ENCODE results near the gene RPUSD3.

Gene RPUSD3

DNA sequence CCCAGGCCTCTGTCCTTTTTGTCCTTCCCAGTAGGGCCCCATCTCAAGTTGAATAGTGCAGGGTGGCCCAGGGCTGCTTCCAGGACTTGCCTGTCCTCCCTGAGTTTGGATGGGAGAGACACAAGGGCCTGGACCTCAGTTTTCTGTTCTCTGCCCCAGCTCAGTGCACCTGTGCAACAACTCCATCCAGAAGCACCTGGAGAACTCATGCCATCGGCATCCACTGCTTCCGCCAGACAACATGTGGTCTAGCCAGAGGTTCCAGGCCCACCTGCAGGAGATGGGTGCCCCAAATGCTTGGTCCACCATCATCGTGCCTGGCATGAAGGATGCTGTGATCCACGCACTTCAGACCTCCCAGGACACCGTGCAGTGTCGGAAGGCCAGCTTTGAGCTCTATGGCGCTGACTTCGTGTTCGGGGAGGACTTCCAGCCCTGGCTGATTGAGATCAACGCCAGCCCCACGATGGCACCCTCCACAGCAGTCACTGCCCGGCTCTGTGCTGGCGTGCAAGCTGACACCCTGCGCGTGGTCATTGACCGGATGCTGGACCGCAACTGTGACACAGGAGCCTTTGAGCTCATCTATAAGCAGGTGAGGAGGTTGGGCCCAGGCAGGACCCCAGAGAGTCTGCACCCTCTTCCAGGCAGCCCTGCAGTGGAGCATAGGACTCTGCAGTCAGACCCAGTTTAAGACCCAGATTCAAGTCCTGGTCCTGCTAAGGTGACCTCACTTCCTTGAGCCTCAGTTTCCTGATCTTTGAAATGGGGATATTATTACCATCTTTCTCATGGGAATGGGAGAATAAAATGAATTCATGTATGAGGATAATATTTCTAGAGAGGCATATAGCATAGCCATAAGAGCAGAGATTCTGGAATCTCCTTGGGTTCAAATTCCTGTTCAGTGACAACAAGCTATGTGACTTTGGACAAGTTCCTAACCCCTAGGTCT is 14.7 kb downstream of the RPUSD3 start:
- Mint-ChIP-seq H3K36me3 (peaks cover 28% of the 10 kb centered on the region), H3K27ac (no peak overlapping the region), H3K27me3 (no peaks in the 10 kb centered on the region), H3K9me3 (no peaks in the 10 kb centered on the region), H3K4me3 (no peak overlapping the region), H3K4me1 (peaks cover 7% of the 10 kb centered on the region)
- no peak for ATAC-seq

DNA sequence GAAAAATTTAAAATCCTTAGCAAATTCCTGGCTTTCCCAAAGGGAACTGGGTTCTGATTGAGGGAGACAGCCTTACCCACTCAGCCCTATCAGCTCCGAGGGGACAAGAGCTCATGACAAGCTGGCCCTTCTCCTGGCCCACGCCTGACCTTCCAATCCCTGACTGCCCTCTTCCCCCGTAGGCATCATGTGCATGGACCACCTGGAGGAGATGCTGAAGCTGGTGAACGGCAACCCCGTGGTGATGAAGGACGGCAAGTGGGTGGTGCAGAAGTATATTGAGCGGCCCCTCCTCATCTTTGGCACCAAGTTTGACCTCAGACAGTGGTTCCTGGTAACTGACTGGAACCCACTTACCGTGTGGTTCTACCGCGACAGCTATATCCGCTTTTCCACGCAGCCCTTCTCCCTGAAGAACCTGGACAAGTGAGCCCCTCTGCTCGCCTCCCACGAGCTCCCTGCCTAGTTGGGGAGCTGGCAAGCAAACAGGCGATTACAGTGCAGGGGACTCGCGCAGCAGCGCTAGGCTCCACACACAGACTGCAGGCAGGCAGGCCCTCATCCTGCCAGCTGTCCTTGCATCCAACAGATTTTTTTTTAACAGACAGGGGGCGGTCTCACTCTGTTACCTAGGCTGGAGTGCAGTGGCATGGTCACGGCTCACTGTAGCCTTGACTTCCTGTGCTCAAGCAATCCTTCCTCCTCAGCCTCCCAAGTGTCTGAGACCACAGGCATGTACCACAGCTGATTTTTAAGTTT is 16.8 kb downstream of the RPUSD3 start:
- peaks cover 7% of the 10 kb centered on the region for H3K4me1 Mint-ChIP-seq
- H3K27ac Mint-ChIP-seq, result no peak overlapping the region
- no peak for ATAC-seq
- no peak overlapping the region for H3K4me3 Mint-ChIP-seq
- H3K36me3 Mint-ChIP-seq, result peaks cover 28% of the 10 kb centered on the region
- no peaks in the 10 kb centered on the region for H3K27me3 Mint-ChIP-seq
- no peaks in the 10 kb centered on the region for H3K9me3 Mint-ChIP-seq

DNA sequence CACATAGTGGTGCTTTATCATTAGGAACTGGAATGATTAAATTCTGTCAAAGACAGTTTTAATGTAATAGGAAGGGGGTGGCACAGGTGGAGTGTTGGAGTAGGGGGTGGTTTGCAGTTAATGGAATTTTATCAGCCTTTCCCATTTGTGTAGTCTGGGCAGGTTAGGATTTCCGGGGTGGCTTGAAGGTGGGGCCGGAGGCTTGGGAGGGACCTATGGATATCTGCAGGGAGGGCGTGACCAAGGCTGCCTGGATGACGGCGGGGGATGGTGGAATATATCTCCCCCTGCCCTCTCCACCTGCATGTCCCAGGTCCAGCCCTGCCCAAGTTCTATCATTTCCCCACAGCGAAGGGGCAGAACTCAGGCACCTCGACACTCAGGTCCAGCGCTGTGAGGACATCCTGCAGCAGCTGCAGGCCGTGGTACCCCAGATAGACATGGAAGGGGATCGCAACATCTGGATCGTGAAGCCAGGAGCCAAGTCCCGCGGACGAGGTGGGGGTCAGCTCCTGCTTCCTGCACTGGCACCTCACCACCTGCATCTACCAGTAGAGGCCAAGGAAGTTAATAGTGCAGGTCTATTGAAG is 18.3 kb downstream of the RPUSD3 start:
- Mint-ChIP-seq H3K27ac (no peak overlapping the region), H3K4me3 (no peak overlapping the region), H3K27me3 (no peaks in the 10 kb centered on the region), H3K36me3 (peaks cover 27% of the 10 kb centered on the region), H3K4me1 (peaks cover 7% of the 10 kb centered on the region), H3K9me3 (no peaks in the 10 kb centered on the region)
- no peak for ATAC-seq

DNA sequence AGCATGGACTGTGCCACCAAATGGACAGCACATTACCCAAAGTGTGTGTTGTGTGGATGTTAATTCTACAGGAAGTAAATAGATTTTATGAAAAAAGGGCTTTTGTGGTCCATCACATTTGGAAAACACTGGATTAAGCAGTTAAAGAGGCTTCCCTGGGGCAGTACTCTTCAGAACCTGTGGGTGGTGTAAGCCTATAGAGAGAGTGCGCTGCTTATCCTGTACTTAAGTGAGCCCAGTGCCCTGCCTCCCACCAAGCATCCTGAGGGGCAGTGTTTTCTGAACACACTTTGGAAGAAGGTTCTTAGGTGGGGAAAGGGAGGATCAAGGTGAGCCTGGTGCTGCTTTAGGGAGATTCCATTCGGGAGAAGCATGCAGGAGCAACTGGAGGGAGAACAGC is 22.9 kb downstream of the RPUSD3 start:
- no peak for ATAC-seq
- no peaks in the 10 kb centered on the region for H3K9me3 Mint-ChIP-seq
- H3K4me1 Mint-ChIP-seq, result no peaks in the 10 kb centered on the region
- H3K27me3 Mint-ChIP-seq, result no peaks in the 10 kb centered on the region
- no peak overlapping the region for H3K27ac Mint-ChIP-seq
- H3K36me3 Mint-ChIP-seq, result peaks cover 31% of the 10 kb centered on the region
- H3K4me3 Mint-ChIP-seq, result no peak overlapping the region

DNA sequence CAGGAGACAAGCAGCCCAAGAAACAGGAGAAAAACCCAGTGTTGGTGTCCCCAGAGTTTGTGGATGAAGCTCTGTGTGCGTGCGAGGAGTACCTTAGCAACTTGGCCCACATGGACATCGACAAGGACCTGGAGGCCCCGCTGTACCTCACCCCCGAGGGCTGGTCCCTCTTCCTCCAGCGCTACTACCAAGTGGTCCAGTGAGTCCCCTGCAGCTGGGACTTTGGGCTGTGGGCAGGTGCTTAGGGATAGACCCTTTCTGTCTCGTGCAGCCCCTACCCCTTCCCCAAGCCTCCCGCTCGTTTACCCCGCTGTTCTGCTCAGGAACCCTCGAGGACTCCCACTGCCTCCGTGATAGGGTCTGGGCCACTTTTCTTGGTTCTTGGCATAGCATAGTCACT is 23.3 kb downstream of the RPUSD3 start:
- H3K27me3 Mint-ChIP-seq, result no peaks in the 10 kb centered on the region
- no peak overlapping the region for H3K4me3 Mint-ChIP-seq
- ATAC-seq, result no peak
- H3K9me3 Mint-ChIP-seq, result no peaks in the 10 kb centered on the region
- H3K36me3 Mint-ChIP-seq, result peaks cover 31% of the 10 kb centered on the region
- H3K4me1 Mint-ChIP-seq, result no peaks in the 10 kb centered on the region
- H3K27ac Mint-ChIP-seq, result no peak overlapping the region

DNA sequence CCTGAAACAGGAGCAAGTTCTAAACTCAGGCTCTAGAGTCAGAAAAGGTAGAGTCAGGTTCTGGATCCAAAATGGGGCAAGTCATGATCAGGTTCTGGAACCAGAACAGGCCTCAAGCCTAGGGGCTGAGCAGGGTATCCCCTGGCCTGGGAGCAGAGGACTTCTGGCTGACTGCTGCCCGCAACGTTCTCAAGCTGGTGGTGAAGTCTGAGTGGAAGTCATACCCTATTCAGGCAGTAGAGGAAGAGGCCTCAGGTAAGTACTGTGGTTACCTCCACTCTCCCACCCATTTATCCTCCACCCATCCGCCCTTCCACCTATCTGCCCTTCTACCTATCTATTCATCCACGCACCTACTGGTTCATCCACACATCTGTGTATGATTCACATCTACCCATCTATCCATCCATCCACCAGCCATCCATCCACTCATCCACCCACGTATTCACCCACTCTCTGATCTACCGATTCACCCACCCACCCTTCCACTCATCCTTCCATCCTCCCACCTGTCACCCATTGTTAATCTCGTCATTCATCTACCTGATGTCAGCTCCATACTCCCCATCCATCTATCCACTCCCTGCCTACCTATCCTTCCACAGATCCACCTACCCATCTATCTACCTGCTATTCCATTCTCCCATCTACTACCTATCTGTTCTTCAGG is 25.0 kb downstream of the RPUSD3 start:
- Mint-ChIP-seq H3K27me3 (no peaks in the 10 kb centered on the region), H3K9me3 (no peaks in the 10 kb centered on the region), H3K4me3 (no peak overlapping the region), H3K27ac (no peak overlapping the region), H3K36me3 (peaks cover 29% of the 10 kb centered on the region), H3K4me1 (no peaks in the 10 kb centered on the region)
- ATAC-seq, result no peak

DNA sequence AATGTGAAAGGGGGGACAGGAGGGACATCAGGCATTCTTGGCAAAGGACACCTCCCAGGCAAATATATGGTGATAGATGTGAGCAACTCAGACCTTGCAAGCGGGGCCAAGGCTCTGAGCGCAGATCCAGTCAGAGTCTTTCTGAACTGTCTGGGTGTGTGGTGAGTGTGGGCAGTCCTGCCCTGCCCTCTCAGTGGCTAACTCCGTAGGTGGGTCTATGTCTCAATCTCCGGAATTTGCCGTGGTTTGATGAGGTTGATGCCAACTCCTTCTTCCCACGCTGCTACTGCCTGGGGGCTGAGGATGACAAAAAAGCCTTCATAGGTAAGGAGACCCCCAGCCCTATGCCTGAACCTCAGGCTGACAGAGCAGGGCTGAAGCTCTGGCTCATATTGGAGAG is 26.4 kb downstream of the RPUSD3 start:
- no peaks in the 10 kb centered on the region for H3K4me1 Mint-ChIP-seq
- H3K36me3 Mint-ChIP-seq, result peaks cover 35% of the 10 kb centered on the region
- H3K9me3 Mint-ChIP-seq, result no peaks in the 10 kb centered on the region
- ATAC-seq, result no peak
- no peak overlapping the region for H3K4me3 Mint-ChIP-seq
- no peaks in the 10 kb centered on the region for H3K27me3 Mint-ChIP-seq
- no peak overlapping the region for H3K27ac Mint-ChIP-seq

DNA sequence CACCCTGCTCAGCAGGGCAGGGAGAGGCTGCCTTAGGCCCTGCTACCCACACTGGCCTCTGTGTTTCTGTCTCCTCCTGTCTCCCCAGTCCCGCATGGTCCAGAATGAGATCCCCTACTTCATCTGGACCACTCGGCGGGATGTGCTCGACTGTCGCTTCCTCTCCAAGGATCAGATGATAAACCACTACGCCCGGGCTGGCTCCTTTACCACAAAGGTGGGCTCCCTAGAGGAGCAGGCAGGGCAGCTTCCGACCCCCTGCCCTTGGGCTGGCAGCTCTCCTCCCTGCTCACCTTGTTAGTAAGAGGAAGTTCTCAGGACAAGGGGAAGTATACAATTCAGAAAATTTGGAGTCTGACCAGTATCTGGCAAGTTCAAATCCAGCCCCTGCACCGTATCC is 27.8 kb downstream of the RPUSD3 start:
- no peaks in the 10 kb centered on the region for H3K9me3 Mint-ChIP-seq
- ATAC-seq, result no peak
- no peaks in the 10 kb centered on the region for H3K27me3 Mint-ChIP-seq
- peaks cover 40% of the 10 kb centered on the region for H3K36me3 Mint-ChIP-seq
- peak overlapping the region; percentile 4 for H3K27ac Mint-ChIP-seq
- H3K4me1 Mint-ChIP-seq, result peaks cover 5% of the 10 kb centered on the region
- H3K4me3 Mint-ChIP-seq, result no peak overlapping the region

DNA sequence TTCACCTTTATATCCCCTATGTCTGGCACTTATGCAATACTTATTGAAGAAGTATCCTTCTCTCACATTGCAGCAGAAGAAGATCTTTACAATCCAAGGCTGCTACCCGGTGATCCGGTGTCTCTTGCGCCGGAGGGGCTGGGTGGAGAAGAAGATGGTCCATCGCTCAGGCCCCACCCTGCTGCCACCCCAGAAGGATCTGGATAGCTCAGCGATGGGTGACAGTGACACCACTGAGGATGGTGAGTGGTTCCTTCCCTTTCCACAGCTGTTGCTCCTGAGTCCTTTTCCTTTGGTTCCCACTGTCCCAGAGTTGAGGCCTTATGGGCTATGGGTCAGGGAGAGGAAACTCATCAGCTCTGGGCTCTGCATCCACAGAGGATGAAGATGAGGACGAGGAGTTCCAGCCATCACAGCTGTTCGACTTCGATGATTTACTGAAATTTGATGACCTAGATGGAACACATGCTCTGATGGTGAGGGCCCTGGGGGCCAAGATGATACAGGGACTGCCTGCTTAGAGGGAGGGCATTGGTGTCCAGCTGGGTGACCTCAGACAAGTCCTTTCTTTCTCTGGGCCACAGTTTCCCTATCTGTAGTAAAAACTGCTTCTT is 30.8 kb downstream of the RPUSD3 start:
- no peaks in the 10 kb centered on the region for H3K9me3 Mint-ChIP-seq
- no peak for ATAC-seq
- no peaks in the 10 kb centered on the region for H3K27me3 Mint-ChIP-seq
- no peak overlapping the region for H3K4me3 Mint-ChIP-seq
- no peak overlapping the region for H3K27ac Mint-ChIP-seq
- H3K4me1 Mint-ChIP-seq, result peaks cover 28% of the 10 kb centered on the region
- peaks cover 31% of the 10 kb centered on the region for H3K36me3 Mint-ChIP-seq

DNA sequence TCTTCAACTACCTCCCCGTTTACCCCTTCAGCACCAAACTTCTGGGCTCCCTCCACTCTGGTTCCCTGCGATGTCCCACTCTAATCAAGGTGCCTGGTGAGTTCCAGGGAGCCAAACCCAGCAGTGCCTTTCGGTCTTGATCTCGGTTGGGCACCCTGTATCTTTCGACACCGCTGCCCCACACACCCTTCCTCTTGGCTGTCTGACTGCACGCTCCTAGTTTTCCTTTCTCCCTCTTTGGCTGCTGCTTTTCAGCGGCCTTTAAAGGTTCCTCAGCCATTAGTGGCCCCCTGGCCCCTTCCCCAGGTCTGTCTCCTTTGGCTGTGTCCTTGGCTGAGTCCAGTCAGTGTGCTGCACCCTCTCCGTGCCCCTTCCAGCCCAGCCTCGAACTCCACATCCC is 33.0 kb downstream of the RPUSD3 start:
- Mint-ChIP-seq H3K27me3 (no peaks in the 10 kb centered on the region), H3K9me3 (no peaks in the 10 kb centered on the region)

DNA sequence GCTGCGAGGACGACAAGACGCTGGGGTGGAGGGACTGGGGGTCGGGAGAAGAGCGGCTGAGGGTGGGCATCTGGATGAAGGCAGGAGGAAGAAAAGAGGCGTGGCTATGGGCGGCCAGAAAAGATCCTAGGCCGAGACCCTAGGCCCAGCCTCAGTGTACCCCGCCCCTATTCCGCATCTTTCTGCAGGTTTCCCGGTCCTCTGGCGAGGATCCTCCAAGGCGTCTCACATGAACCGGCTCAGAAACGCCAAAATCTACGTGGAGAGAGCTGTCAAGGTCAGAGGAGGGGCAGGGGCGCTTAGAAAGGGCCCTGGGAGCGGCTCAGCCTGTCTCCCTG is 33.4 kb downstream of the RPUSD3 start:
- Mint-ChIP-seq H3K27ac (peak overlapping the region; percentile 94), H3K9me3 (no peaks in the 10 kb centered on the region), H3K27me3 (no peaks in the 10 kb centered on the region), H3K4me3 (peak overlapping the region; percentile 90), H3K36me3 (peaks cover 46% of the 10 kb centered on the region), H3K4me1 (peaks cover 50% of the 10 kb centered on the region)
- no peak for ATAC-seq

More for the DNA sequence above, 33.0 kb downstream of the RPUSD3 start:
- H3K27ac Mint-ChIP-seq, result peak overlapping the region; percentile 94
- H3K4me1 Mint-ChIP-seq, result peaks cover 47% of the 10 kb centered on the region
- ATAC-seq, result no peak
- peak overlapping the region; percentile 90 for H3K4me3 Mint-ChIP-seq
- H3K36me3 Mint-ChIP-seq, result peaks cover 41% of the 10 kb centered on the region

DNA sequence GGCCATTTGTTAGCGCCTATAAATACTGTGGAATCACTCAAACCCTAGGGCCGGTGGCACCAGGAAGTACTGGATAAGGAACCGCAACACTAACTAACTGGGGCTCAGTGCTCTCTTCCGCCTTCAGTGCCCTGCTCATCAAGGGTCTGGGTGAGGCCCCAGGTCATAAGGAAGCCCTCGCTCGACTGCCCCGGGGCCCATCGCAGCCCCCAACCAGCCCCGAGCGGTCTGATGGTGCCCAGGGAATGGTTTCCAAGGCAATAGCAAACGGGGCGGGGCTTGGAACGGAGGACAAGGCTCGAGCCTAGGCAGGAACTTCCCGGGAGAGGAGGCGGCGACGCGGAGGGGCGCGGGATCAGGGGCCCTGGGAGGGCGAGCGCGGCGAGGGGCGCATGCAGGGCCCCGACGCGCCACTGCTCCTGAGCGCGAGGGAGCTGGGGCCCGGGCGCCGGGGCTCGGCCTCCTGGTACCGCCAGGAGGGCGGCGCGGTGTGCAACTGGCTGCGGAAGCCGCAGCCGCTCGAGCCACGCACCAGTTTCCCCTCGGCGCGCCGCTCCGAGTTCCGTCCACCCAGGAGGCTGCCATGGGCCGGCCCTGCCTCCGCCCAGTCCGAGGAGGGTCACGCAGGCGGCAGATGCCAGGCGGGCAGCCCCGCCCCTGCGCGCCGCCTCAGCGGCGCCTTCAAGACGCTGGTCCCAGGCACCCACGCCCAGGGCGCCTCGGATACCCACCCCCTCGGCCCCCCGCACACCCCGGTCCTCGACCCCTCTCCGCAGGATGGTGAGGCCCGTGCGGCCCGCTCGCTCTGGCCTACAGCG is 34.0 kb downstream of the RPUSD3 start, which contains the start of gene TTLL3:
TTLL3 (plus strand) TSS at position 648 of the 818 bp plus-strand sequence. CDS start 400 bp downstream, outside the sequence.
- Mint-ChIP-seq H3K4me3 (peak within 1 kb of the TSS; percentile 90), H3K9me3 (no peaks in the 10 kb centered on the region), H3K27me3 (no peaks in the 10 kb centered on the region), H3K4me1 (peaks cover 50% of the 10 kb centered on the region), H3K36me3 (peaks cover 52% of the 10 kb centered on the region), H3K27ac (peak within 1 kb of the TSS; percentile 94)
- peak; percentile 75 for ATAC-seq

DNA sequence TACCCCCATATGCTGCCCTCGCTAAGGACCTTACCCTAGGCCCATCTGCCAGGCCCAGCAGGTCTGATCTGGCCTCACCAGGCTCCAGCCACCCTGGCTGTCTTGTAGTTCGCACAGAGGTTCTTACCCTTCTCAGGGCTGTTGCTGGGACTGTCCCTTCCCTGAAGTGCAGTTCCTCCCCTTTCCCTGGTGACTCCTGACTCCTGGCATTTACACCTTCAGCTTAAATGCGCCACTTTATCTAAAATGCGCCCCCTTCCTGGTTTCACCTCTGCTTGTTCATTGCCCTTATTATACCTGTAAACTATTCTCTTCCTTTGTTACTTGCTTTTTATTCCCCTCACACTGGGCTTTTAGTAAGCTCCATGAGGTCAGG is 34.6 kb downstream of the RPUSD3 start:
- H3K4me1 Mint-ChIP-seq, result peaks cover 53% of the 10 kb centered on the region
- H3K27me3 Mint-ChIP-seq, result no peaks in the 10 kb centered on the region
- peak overlapping the region; percentile 90 for H3K4me3 Mint-ChIP-seq
- peak overlapping the region; percentile 94 for H3K27ac Mint-ChIP-seq
- ATAC-seq, result peak; percentile 53
- no peaks in the 10 kb centered on the region for H3K9me3 Mint-ChIP-seq
- H3K36me3 Mint-ChIP-seq, result peaks cover 58% of the 10 kb centered on the region
